Measurements from ENCODE around the gene CEP128. TPM values are rescaled to one million over a fixed set of nuclear protein-coding genes. Genes with fewer than 3 reads are reported as not detected.

CEP128 gene
- total RNA-seq, 4 donors from 2014 or later = 13.9 to 18.1 (median 16.0) TPM

DNA sequence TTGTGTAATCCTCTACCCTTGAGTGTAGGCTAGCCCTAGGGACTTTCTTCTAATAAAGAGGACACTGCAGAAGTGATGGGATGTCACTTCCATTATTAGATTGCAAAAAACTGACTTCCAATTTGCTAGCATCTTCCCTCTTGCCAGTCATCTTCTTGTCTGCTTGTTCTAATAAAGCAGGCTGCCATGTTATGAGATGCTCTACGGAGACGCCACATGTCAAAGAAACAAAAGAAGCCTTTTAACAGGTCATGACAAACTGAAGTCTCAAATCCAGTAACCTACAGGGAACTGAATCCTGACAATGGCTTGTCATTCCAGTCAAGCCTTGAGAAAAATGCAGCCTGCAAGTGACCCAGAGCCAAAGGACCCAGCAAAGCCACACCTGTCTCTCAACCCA is 76.0 kb downstream of the CEP128 start:
- intact Hi-C loops (cut with DNase I) = no loop called here
- Histone ChIP-seq H3K27me3 (no peaks in the 10 kb centered on the region), H3K4me3 (replicated peaks in 1 of 3) (no peak overlapping the region), H3K27ac (no peak overlapping the region), H3K36me3 (no peaks in the 10 kb centered on the region), H3K4me1 (no peaks in the 10 kb centered on the region), H3K9me3 (no peaks in the 10 kb centered on the region)
- DNase-seq = no peak
- 97 to 98% methylated on average over 2 of the region's 2 CpGs for WGBS, 2 donors
- TF ChIP-seq, protein P1, sequence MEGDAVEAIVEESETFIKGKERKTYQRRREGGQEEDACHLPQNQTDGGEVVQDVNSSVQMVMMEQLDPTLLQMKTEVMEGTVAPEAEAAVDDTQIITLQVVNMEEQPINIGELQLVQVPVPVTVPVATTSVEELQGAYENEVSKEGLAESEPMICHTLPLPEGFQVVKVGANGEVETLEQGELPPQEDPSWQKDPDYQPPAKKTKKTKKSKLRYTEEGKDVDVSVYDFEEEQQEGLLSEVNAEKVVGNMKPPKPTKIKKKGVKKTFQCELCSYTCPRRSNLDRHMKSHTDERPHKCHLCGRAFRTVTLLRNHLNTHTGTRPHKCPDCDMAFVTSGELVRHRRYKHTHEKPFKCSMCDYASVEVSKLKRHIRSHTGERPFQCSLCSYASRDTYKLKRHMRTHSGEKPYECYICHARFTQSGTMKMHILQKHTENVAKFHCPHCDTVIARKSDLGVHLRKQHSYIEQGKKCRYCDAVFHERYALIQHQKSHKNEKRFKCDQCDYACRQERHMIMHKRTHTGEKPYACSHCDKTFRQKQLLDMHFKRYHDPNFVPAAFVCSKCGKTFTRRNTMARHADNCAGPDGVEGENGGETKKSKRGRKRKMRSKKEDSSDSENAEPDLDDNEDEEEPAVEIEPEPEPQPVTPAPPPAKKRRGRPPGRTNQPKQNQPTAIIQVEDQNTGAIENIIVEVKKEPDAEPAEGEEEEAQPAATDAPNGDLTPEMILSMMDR (IDR thresholded peaks at IDR 0.05) = no peak
- no peak for TF ChIP-seq POLR2A (IDR thresholded peaks at IDR 0.05)

DNA sequence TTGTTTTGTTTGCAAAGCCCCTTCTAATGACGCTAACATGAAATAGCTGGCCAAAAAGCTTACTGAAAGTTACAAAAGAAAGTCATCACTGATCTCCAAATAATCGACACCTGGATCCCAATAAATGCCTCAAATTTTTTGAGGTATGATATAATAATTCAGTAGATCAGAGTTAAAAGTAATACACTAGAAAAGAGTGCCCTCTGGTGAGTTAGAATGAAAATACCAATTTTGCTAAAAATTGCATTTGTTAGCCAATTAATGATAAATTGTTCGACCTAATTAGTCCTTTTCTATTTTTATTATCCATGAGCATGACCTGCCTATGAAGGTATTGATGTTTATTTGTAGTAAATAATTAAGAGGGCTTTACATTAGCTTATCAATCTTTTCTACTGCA is 78.6 kb downstream of the CEP128 start:
- H3K27me3 ChIP-seq = no peaks in the 10 kb centered on the region
- no peaks in the 10 kb centered on the region for H3K4me1 ChIP-seq
- no peak overlapping the region for H3K27ac ChIP-seq
- no peaks in the 10 kb centered on the region for H3K36me3 ChIP-seq
- intact Hi-C loops (cut with DNase I) = no loop called here
- 82 to 84% methylated on average over 3 of the region's 3 CpGs for WGBS, 2 donors
- no peak overlapping the region for H3K4me3 ChIP-seq (replicated peaks in 1 of 3)
- no peaks in the 10 kb centered on the region for H3K9me3 ChIP-seq
- TF ChIP-seq POLR2A (IDR thresholded peaks at IDR 0.05) = no peak
- TF ChIP-seq, protein P1 (IDR thresholded peaks at IDR 0.05) = peak in 3 of 6 experiments; percentile 9 to 27 (median 19)
- DNase-seq = no peak

DNA sequence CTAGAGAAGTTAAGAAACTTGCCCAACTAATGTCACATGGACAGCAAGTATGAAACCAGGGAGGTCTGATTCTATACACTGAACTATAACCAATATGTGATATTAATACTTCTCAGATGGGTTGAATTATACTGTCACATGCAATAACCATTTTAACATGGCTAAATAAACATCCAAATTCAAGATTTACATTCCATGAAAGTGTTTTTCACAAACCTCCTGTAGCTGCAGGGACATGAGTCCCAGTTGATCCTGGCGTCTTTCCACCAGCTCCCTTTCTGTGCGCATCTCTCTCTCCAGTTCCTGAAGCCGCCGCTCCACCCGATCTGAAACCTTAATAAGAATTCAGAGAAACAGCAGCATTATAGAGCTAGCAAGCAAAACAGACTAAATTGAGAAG is 79.0 kb downstream of the CEP128 start:
- H3K4me3 ChIP-seq (replicated peaks in 1 of 3) = no peak overlapping the region
- no peaks in the 10 kb centered on the region for H3K36me3 ChIP-seq
- intact Hi-C loops (cut with DNase I) = no loop called here
- no peak for TF ChIP-seq POLR2A (IDR thresholded peaks at IDR 0.05)
- TF ChIP-seq, protein P1 (IDR thresholded peaks at IDR 0.05) = no peak
- DNase-seq = no peak
- no peaks in the 10 kb centered on the region for H3K27me3 ChIP-seq
- no peaks in the 10 kb centered on the region for H3K4me1 ChIP-seq
- H3K9me3 ChIP-seq = no peaks in the 10 kb centered on the region
- 94 to 97% methylated on average over 5 of the region's 5 CpGs for WGBS, 2 donors
- H3K27ac ChIP-seq = no peak overlapping the region

DNA sequence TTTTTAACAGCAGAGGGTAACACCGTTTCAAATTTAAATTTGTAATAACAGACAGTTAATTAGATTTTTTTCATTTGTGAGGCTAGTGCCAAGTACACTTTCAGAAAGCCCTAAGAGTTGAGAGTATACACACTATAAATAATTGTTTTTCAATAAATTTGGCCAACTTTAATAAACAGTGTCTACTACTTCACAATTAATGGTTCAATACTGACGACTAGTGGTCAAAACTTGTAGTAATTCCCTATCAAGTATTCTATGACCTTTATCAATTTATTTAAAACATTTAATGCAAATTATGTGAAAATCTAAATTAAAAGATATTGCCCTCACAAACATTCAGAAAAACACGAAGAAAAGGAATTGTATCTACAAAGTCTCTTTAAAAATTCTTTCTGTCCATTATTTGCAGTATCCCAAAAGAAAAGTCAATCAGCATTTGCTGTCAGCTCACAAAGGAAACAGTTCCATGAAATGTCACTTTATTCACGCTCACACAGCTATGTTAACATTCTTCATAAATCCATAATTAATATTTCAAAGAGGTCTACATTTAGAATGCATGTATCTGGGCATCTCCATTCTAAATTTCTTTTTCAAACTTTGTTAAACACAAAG is 91.2 kb downstream of the CEP128 start:
- Histone ChIP-seq H3K4me3 (replicated peaks in 1 of 3) (no peak overlapping the region), H3K9me3 (no peaks in the 10 kb centered on the region), H3K36me3 (no peaks in the 10 kb centered on the region), H3K27ac (no peak overlapping the region), H3K27me3 (no peaks in the 10 kb centered on the region), H3K4me1 (no peaks in the 10 kb centered on the region)
- TF ChIP-seq, protein P1 (IDR thresholded peaks at IDR 0.05) = peak; percentile 17 to 84 (median 56)
- TF ChIP-seq POLR2A (IDR thresholded peaks at IDR 0.05) = no peak
- 33 to 37% methylated on average over 4 of the region's 4 CpGs for WGBS, 2 donors
- DNase-seq = no peak
- intact Hi-C loops (cut with DNase I) = no loop called here

DNA sequence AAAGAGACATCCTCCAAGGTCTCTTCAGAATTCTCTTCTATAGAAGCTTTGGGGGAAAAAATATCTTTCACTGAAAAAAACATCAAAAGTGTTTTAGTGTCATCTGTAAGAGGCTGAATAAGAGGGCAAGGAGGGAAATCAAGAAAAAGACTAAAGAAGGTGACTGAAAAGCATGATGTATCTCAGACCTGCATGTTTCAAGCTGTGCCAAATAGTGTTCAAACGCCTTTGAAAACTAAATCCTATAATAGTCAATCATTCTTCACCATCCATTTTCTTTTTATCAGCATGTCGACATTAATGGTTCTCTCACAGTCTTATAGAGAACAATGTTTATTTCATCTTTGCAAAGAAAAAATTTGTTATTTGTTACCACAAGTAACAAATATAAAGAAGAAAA is 94.5 kb downstream of the CEP128 start:
- no peak overlapping the region for H3K4me3 ChIP-seq (replicated peaks in 1 of 3)
- no peak overlapping the region for H3K27ac ChIP-seq
- no peaks in the 10 kb centered on the region for H3K36me3 ChIP-seq
- peaks cover 4% of the 10 kb centered on the region in 2 donors for H3K4me1 ChIP-seq
- intact Hi-C loops (cut with DNase I) = no loop called here
- 94 to 97% methylated on average over 2 of the region's 2 CpGs for WGBS, 2 donors
- no peaks in the 10 kb centered on the region for H3K9me3 ChIP-seq
- no peaks in the 10 kb centered on the region for H3K27me3 ChIP-seq
- no peak for DNase-seq
- TF ChIP-seq POLR2A (IDR thresholded peaks at IDR 0.05) = no peak
- TF ChIP-seq, protein P1 (IDR thresholded peaks at IDR 0.05) = no peak

Measured in thyroid gland (tissue), 4 donors.